ENCODE measurements around the gene ENOPH1.

The ENOPH1 gene

GRCh38 chr4:82489987-82490386 is 59.6 kb downstream of the ENOPH1 start:
- DNase-seq (ENCODE audit: low read depth) = no peak
- TF ChIP-seq CTCF (IDR thresholded peaks at IDR 0.05; ENCODE audit: low read depth, low read length, missing control alignments) = no peak
- in situ Hi-C loops (cut with HindIII; ENCODE audit: low sequenced_read_pairs) = no loop called here
- no peak overlapping the region for H3K4me3 ChIP-seq (ENCODE audit: low read depth, low read length)

GRCh38 chr4:82491251-82491960 is 61.0 kb downstream of the ENOPH1 start:
- DNase-seq (ENCODE audit: low read depth) = peak; percentile 64
- no peak overlapping the region for H3K4me3 ChIP-seq (ENCODE audit: low read depth, low read length)
- in situ Hi-C loops (cut with HindIII; ENCODE audit: low sequenced_read_pairs) = no loop called here
- no peak for TF ChIP-seq CTCF (IDR thresholded peaks at IDR 0.05; ENCODE audit: low read depth, low read length, missing control alignments)

- no peak overlapping the region for H3K4me3 ChIP-seq (ENCODE audit: low read depth, low read length)
- no peak for DNase-seq (ENCODE audit: low read depth)
- no peak for TF ChIP-seq CTCF (IDR thresholded peaks at IDR 0.05; ENCODE audit: low read depth, low read length, missing control alignments)
- in situ Hi-C loops (cut with HindIII; ENCODE audit: low sequenced_read_pairs) = no loop called here
These were observed 63.5 kb downstream of the ENOPH1 start for GRCh38 chr4:82493721-82494425.

- in situ Hi-C loops (cut with HindIII; ENCODE audit: low sequenced_read_pairs) = no loop called here
- DNase-seq (ENCODE audit: low read depth) = no peak
- TF ChIP-seq CTCF (IDR thresholded peaks at IDR 0.05; ENCODE audit: low read depth, low read length, missing control alignments) = no peak
- no peak overlapping the region for H3K4me3 ChIP-seq (ENCODE audit: low read depth, low read length)
These were observed 65.3 kb downstream of the ENOPH1 start for GRCh38 chr4:82495666-82496065.

GRCh38 chr4:82496349-82496748 is 66.0 kb downstream of the ENOPH1 start:
- no peak overlapping the region for H3K4me3 ChIP-seq (ENCODE audit: low read depth, low read length)
- no peak for DNase-seq (ENCODE audit: low read depth)
- TF ChIP-seq CTCF (IDR thresholded peaks at IDR 0.05; ENCODE audit: low read depth, low read length, missing control alignments) = no peak
- in situ Hi-C loops (cut with HindIII; ENCODE audit: low sequenced_read_pairs) = no loop called here

- DNase-seq (ENCODE audit: low read depth) = no peak
- TF ChIP-seq CTCF (IDR thresholded peaks at IDR 0.05; ENCODE audit: low read depth, low read length, missing control alignments) = no peak
These were observed 69.5 kb downstream of the ENOPH1 start for GRCh38 chr4:82499738-82500434.

More at GRCh38 chr4:82499738-82500434, 69.5 kb downstream of the ENOPH1 start:
- H3K4me3 ChIP-seq (ENCODE audit: low read depth, low read length) = no peak overlapping the region
- in situ Hi-C loops (cut with HindIII; ENCODE audit: low sequenced_read_pairs) = no loop called here
